ENCODE data around the gene CAND1.

The CAND1 gene

GRCh38 chr12:67348683-67349082 lies 79.5 kb downstream of the CAND1 start:
- no peak for DNase-seq

GRCh38 chr12:67352682-67353081 lies 83.5 kb downstream of the CAND1 start:
- DNase-seq, result no peak

GRCh38 chr12:67354322-67354721 lies 85.2 kb downstream of the CAND1 start:
- no peak for DNase-seq

GRCh38 chr12:67354966-67355365 lies 85.8 kb downstream of the CAND1 start:
- no peak for DNase-seq

GRCh38 chr12:67355428-67356379 lies 86.5 kb downstream of the CAND1 start:
- DNase-seq, result peak; percentile 34 to 47

GRCh38 chr12:67356380-67356774 lies 87.2 kb downstream of the CAND1 start:
- DNase-seq, result no peak

- no peak for DNase-seq
Observed at GRCh38 chr12:67357376-67358125, 88.4 kb downstream of the CAND1 start.

GRCh38 chr12:67358781-67359338 lies 89.7 kb downstream of the CAND1 start:
- DNase-seq, result no peak

- DNase-seq, result no peak
Observed at GRCh38 chr12:67362526-67362925, 93.4 kb downstream of the CAND1 start.

GRCh38 chr12:67364228-67364627 lies 95.1 kb downstream of the CAND1 start:
- no peak for DNase-seq

GRCh38 chr12:67365131-67365530 lies 96.0 kb downstream of the CAND1 start:
- no peak for DNase-seq

- no peak for DNase-seq
Observed at GRCh38 chr12:67367843-67368242, 98.7 kb downstream of the CAND1 start.
